Urinary bladder (tissue), 4 donors: ENCODE data around the gene ZNF576. TPM values are rescaled to one million over a fixed set of nuclear protein-coding genes. Genes with fewer than 3 reads are reported as not detected.
"Not testable (repeated sequence)": the region's sequence is repeated elsewhere in the genome, so short reads cannot be mapped to it uniquely, and the experiment has no call there.

Source experiments
- DNase-seq: peaks from one replicate; pipeline ENCODE4 v3.0.0-alpha.2; 2015; ENCODE audit errors: extremely low spot score
- H3K27ac ChIP-seq: one replicate; pipeline ENCODE4 v1.5.1; 2013; ENCODE audit warnings: low read depth, mild to moderate bottlenecking, moderate library complexity
- H3K36me3 ChIP-seq: one replicate; pipeline ENCODE4 v1.6.1; 2013; ENCODE audit warnings: mild to moderate bottlenecking, moderate library complexity; ENCODE audit not compliant: insufficient read depth
- H3K4me1 ChIP-seq: one replicate; pipeline ENCODE4 v1.6.1; 2013; ENCODE audit warnings: mild to moderate bottlenecking, moderate library complexity; ENCODE audit not compliant: insufficient read depth
- H3K4me3 ChIP-seq: one replicate; pipeline ENCODE4 v1.5.1; 2013; ENCODE audit warnings: low read depth, low read length
- WGBS: extraction: QIAGEN DNeasy Blood & Tissue Kit; methylation state at CpG from one replicate; pipeline ENCODE4 v1.1.7; 2013; 5-methylcytosine and 5-hydroxymethylcytosine counted together
- polyA plus RNA-seq: library from polyadenylated mRNA; stranded (reverse); fragments of 200-250 nt; gene quantifications from one replicate; pipeline ENCODE4 v1.2.3, GENCODE V29; 2013
- total RNA-seq: library from RNA; depleted of rRNA; stranded (reverse); fragments of >200 nt; gene quantifications from one replicate; pipeline ENCODE4 v1.2.3, GENCODE V29; 2014
- donor health status: healthy with polysubstance abuse.
- donor health status: healthy.

ZNF576 gene, protein sequence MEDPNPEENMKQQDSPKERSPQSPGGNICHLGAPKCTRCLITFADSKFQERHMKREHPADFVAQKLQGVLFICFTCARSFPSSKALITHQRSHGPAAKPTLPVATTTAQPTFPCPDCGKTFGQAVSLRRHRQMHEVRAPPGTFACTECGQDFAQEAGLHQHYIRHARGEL
- total RNA-seq (5.1 TPM), polyA plus RNA-seq (19.2 TPM)

DNA sequence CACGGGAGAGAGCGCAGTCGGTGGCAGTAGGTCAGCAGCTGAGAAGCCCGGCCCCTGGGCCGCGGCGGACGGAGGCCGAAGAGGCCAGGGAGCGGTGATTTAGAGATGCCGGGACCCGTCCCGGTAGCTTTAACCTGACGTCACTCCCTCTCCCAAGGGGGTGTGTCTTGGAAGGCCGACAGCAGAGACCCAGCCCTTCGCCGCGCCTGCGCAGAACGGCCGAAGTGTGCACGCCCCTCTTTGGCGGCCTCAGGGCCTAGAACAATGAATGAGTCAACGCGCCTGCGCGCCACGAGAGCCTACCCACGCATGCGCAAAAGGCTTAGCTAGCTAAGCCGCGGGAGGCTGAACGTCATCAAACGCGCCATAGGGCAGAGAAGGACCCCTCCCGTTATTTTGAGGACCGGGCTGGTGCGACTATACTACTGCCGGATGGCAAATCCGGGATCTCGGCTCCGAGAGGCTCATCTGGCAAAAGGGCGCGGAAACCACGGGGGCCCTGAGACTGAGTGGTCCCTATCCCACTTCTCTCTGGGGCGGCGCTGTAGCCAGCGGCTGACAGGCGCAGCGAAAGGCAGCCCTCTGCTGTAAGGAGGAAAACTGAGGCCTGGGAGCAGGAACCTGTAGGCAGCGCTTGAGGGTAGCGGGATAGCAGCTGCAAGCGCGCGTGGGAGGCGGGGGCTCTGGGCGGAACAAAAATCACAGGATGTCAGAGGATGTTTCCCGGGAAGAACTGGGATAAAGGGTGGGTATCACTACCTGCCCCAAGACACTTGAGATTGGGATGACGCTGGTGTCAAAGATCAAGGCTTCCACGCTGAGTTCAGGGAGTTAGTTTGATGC is at the start of gene ZNF576, which contains the start of gene IRGQ:
Gene ZNF576, plus strand, starts transcription at position 597 of the 843 bp plus-strand sequence. CDS start 514 bp downstream, outside the sequence.
Gene IRGQ, minus strand, starts transcription at position 136 of the 843 bp plus-strand sequence. CDS start 796 bp downstream, outside the sequence.
- peaks cover 5% of the 10 kb centered on the region for H3K36me3 ChIP-seq
- under 1% methylated on average over 60 of the region's 60 CpGs for WGBS
- H3K4me1 ChIP-seq: no peaks in the 10 kb centered on the region
- peak; percentile 99 for DNase-seq
- H3K27ac ChIP-seq: peak within 1 kb of the TSS; percentile 97
- peak within 1 kb of the TSS; percentile 53 for H3K4me3 ChIP-seq

DNA sequence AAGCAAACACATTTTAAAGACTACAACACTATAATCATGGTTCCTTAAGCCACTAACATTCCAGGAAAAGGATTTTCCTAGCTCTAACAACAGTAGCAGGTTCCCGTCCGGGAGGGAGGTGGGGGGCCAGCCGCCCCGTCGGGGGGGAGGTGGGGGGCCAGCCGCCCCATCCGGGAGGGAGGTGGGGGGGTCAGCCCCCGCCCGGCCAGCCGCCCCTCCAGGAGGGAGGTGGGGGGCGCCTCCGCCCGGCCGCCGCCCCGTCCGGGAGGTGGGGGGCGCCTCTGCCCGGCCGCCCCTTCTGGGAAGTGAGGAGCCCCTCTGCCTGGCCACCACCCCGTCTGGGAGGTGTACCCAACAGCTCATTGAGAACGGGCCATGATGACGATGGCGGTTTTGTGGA is 48.5 kb upstream of the ZNF576 start:
- 87% methylated on average over 18 of the region's 24 CpGs for WGBS
- not testable (repeated sequence) for H3K4me3 ChIP-seq, H3K27ac ChIP-seq, DNase-seq, H3K4me1 ChIP-seq
- H3K36me3 ChIP-seq: peaks cover 11% of the 10 kb centered on the region

DNA sequence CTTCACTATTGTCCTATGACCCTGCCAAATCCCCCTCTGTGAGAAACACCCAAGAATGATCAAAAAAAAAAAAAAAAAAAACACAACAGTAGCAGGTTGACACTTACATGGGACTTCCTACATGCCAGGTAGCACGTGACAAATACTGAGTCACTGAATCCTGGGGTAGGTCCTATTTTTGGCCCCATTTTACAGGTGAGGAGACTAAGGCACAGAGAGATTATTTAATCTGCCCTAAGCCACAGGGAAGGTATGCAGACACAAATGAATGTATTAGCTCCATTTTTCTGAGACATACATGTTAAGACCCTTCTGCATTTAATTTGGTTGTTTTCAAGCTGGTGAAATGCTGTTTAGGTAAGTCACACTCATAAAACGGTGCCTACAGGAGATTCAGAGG is 47.7 kb upstream of the ZNF576 start:
- DNase-seq: no peak
- no peak overlapping the region for H3K4me3 ChIP-seq
- H3K4me1 ChIP-seq: no peaks in the 10 kb centered on the region
- peaks cover 8% of the 10 kb centered on the region for H3K36me3 ChIP-seq
- H3K27ac ChIP-seq: no peak overlapping the region
- 88% methylated on average over 2 of the region's 2 CpGs for WGBS

DNA sequence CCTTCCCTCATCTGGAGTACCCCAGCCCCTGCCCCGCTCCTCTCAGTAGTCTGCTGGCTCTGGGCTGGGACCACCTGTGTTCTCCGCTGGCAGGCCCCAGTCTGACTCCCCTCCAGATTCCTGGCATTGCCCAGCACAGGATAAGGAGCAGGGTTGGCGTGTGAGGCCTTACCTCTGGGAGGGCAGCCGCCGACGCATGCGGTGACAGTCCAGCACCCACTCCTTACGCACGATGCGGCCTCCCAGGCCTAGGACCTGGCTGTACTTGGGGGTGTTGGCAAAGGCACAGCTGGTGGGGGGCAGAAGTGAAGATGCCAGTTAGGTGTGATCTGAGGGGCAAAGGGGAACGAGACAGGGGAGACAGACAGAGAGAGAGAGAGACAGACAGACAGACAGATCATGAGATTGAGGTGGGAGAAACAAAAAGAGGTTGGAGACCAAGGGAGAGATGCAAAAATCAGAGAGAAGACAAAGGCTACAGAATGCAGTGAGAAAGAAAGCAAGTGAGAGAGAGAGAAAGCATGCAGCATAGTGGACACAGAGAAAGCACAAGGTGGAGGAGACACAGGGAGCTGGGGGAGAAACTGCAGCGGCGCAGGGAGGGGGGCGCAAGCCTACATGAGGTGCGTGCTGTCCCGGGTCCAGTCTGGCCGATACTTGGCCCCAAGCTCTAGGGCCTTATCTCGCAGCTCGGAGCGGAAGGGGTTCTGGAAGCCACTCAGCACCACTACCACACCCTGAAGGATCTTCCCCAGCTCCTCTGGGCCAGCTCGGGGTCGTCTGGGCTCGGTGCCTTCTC is 44.8 kb upstream of the ZNF576 start:
- no peak for DNase-seq
- 91% methylated on average over 23 of the region's 23 CpGs for WGBS
- no peak overlapping the region for H3K4me3 ChIP-seq
- peaks cover 5% of the 10 kb centered on the region for H3K36me3 ChIP-seq
- no peaks in the 10 kb centered on the region for H3K4me1 ChIP-seq
- H3K27ac ChIP-seq: no peak overlapping the region

DNA sequence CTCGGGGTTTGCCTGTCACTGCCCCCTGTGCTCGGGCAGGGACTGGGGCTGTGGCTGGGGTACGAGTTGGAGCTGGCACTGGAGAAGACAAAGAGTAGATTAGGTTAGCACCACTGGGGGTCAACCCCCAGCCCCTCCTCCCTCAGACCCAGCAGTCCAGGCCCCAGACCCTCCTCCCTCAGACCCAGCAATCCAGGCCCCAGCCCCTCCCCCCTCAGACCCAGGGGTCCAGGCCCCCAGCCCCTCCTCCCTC is 44.3 kb upstream of the ZNF576 start:
- no peaks in the 10 kb centered on the region for H3K4me1 ChIP-seq
- no peak overlapping the region for H3K27ac ChIP-seq
- peaks cover 5% of the 10 kb centered on the region for H3K36me3 ChIP-seq
- 79% methylated on average over 3 of the region's 3 CpGs for WGBS
- H3K4me3 ChIP-seq: no peak overlapping the region
- no peak for DNase-seq

DNA sequence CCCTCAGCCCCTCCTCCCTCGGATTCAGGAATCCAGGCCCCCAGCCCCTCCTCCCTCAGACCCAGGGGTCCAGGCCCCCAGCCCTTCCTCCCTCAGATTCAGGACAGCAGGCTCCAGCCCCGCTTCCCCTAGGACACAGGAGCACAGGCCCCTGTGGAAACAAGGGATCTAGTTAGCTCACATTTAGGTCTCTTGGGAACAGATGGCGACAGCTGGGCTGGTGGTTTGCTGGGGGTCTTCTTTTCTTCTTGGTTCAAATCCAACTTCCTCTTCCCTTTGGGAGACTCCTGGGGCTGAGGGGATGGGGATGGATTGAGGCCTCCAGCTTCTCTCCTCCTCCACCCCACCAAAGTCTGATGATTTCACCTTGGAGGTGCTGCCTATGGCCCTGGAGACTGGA is 43.8 kb upstream of the ZNF576 start:
- Histone ChIP-seq H3K4me3 (no peak overlapping the region), H3K27ac (no peak overlapping the region), H3K4me1 (no peaks in the 10 kb centered on the region), H3K36me3 (peaks cover 5% of the 10 kb centered on the region)
- WGBS: 70% methylated on average over 3 of the region's 3 CpGs
- DNase-seq: no peak

DNA sequence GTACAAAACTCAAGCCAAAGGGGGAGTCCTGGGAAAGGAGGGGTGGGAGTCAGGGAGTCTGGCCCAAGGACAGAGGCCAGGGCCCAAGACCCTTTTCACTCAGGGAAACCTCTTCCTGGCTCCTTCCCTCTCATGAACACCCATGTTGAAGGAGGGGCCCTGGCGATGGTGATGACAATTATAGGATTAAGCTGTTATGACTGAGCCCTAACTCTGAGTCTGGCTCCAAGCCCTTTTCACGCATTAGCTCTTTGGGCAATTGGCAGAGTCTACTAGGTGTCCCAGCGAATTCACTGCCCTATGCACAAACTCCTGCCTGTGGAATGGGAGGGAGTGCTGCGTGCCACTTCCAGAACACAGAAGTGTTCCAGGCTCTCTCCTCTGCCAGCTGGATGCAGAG is 42.7 kb upstream of the ZNF576 start:
- WGBS: 74% methylated on average over 4 of the region's 4 CpGs
- no peak overlapping the region for H3K4me3 ChIP-seq
- no peak for DNase-seq
- H3K27ac ChIP-seq: no peak overlapping the region
- H3K36me3 ChIP-seq: peaks cover 5% of the 10 kb centered on the region
- no peaks in the 10 kb centered on the region for H3K4me1 ChIP-seq

DNA sequence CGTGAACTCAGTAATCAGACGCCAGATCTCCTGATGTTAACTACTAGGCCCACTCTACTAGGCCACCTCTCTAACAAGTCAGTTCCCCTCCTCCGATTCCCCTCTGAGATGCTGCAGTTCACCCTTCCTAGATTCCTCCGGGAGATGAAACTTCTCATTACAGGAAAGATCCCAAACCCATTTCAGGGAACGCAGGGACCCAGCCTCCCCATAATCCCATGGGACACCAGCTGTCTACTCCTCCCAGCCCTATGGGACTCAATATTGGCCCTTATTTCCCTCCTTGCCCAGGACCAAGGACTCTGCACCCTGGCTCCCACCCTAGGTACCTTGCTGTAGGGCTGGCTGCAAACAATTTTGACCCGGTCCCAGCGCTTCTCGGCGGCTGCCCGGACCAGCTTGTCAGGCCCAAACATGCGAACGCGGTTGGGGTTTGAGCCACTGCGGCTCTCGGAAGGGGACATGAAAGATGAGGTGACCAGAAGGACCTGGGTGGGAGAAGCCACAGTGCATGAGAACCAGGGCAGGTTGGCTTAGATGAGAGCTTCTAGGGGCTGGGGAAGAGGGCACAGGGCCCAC is 42.0 kb upstream of the ZNF576 start:
- H3K4me3 ChIP-seq: no peak overlapping the region
- no peak for DNase-seq
- H3K4me1 ChIP-seq: no peaks in the 10 kb centered on the region
- peaks cover 5% of the 10 kb centered on the region for H3K36me3 ChIP-seq
- WGBS: 96% methylated on average over 15 of the region's 15 CpGs
- H3K27ac ChIP-seq: no peak overlapping the region

DNA sequence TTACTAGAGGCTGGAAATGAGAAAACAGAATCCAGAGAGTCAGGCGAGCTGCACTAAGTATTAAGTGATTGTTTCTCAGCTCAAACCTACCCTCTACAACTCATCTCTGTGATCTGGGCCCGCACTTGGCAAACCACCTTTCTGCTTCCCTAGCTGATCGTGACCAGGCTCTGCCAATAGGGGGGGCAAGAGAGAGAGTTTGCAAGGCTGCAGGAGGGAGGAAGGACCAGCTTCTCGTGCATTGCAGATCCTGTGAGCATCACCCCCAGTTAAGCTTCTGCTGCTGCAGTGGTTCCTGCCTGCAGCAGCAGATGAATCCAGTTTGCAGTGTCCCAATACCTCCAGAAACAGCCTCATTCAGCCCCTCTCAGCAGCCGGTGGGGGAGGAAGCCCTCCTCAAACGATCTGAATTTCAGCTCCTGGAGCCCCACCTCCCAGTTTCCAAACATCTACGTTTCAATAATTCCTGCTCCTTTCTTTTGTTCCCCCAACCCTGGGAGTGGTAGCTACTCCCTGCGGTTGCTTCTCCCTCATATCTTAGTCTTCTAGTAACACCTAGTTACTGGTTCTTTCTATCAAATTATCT is 41.1 kb upstream of the ZNF576 start:
- Histone ChIP-seq H3K4me1 (no peaks in the 10 kb centered on the region), H3K27ac (no peak overlapping the region), H3K36me3 (peaks cover 5% of the 10 kb centered on the region), H3K4me3 (no peak overlapping the region)
- 42% methylated on average over 8 of the region's 8 CpGs for WGBS
- no peak for DNase-seq

DNA sequence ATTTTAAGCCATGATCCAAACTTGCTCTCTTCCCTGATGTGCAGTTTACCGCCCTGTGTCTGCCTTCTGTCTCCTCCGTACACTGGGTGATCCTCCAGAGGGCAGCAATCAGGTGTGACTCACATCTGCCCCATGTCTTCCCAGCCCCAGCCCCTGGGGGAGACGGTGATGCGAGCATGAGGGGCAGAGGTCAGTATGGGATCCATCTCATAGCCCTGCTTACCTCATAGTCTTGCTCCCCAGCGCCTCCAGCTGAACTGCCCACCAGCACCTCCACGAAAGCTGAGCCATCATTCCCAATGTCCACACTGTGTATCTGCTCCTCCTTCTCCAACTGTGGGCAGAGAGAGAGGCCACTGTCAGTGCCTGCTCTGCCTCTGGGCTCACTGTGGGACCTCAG is 35.7 kb upstream of the ZNF576 start:
- H3K27ac ChIP-seq: no peak overlapping the region
- DNase-seq: no peak
- H3K4me3 ChIP-seq: no peak overlapping the region
- no peaks in the 10 kb centered on the region for H3K36me3 ChIP-seq
- H3K4me1 ChIP-seq: no peaks in the 10 kb centered on the region
- 83% methylated on average over 6 of the region's 6 CpGs for WGBS

DNA sequence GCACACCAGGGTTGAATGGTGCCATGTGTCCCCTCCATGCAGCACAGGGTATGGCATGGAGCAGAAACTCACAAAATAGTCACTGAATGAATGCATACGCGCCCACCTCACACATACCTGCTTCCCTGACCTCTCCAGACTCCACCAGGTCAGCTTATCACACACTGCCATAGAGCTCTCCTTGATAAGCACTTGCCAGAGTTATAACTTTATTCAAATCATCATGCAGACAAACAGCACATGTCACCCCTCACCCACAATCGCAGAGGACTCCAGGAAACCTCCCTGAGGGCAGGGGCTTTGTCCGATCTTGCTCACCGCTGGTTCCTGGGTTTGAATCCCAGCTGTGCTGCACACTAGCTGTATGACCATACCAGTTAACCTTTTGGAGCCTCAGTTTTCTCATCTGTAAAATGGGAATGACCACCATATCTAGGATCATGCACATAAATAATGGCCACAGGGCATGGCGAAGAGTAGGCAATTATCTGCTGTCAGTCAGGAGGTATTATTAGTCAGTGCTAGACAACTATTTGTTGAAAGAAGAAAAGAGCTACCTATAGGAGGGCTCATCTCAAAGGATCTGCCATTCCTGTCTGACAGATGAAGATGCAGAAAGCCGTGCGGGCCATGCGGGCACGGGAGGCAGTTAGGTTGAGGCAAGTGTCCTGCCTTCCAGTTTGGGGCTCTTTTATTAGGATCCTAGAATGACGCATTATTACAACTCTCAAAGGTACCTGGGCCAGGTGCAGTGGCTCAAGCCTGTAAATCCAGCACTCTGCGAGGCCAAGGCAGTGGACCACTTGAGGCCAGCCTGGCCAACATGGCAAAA is 35.0 kb upstream of the ZNF576 start:
- Histone ChIP-seq H3K27ac (no peak overlapping the region), H3K36me3 (no peaks in the 10 kb centered on the region), H3K4me1 (no peaks in the 10 kb centered on the region), H3K4me3 (no peak overlapping the region)
- WGBS: 93% methylated on average over 12 of the region's 12 CpGs
- no peak for DNase-seq

DNA sequence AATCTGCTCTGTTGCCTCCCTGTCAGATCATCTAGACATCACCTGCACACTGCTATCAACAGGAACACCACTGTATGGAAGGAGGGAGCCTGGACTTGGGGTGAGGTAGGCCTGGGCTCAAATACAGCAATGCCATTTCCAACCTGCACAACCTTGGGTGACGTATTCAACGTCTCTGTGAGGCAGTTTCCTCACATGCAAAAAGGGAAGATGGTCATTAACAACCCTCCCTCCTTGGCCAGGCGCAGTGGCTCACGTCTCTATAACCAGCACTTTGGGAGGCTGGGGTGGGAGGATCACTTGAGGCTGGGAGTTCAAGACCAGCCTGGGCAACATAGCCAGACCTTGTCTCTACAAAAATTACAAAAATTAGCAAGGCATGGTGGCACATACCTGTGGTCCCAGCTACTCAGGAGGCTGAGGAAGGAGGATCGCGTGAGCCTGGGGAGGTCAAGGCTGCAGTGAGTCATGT is 34.1 kb upstream of the ZNF576 start:
- H3K36me3 ChIP-seq: no peaks in the 10 kb centered on the region
- no peak overlapping the region for H3K27ac ChIP-seq
- 88% methylated on average over 6 of the region's 6 CpGs for WGBS
- no peak for DNase-seq
- H3K4me3 ChIP-seq: no peak overlapping the region
- no peaks in the 10 kb centered on the region for H3K4me1 ChIP-seq
